OCI-LY1 (cell line): ENCODE results near the gene HAUS1.
"Not testable (repeated sequence)": the region's sequence is repeated elsewhere in the genome, so short reads cannot be mapped to it uniquely, and the experiment has no call there.

Source experiments
- H2AFZ ChIP-seq: fragments of 200-600 bp; sonication (generic), shearing (Covaris generic); 2 replicates; pipeline ENCODE4 v1.6.0; 2014; ENCODE audit warnings: antibody characterized with exemption, mild to moderate bottlenecking, low read length
- H3F3A ChIP-seq: fragments of 200-600 bp; sonication (generic), shearing (Covaris generic); 2 replicates; pipeline ENCODE4 v1.6.0; 2014; ENCODE audit warnings: mild to moderate bottlenecking, antibody characterized with exemption, low read length, moderate library complexity; ENCODE audit not compliant: insufficient read depth
- H3K27ac ChIP-seq: fragments of 200-600 bp; sonication (generic); 2 replicates; pipeline ENCODE4 v1.5.1; 2014; ENCODE audit warnings: low read length, mixed run types, mild to moderate bottlenecking, low read depth; ENCODE audit not compliant: poor library complexity, severe bottlenecking
- H3K27me3 ChIP-seq: fragments of 200-600 bp; sonication (generic); 2 replicates; pipeline ENCODE4 v1.6.0; 2014; ENCODE audit warnings: antibody characterized with exemption, mild to moderate bottlenecking, low read length, moderate library complexity; ENCODE audit not compliant: insufficient read depth
- H3K36me3 ChIP-seq: fragments of 200-600 bp; sonication (generic); 2 replicates; pipeline ENCODE4 v1.6.1; 2014; ENCODE audit warnings: mild to moderate bottlenecking, antibody characterized with exemption, low read length, moderate library complexity, mixed read lengths; ENCODE audit not compliant: insufficient read depth
- H3K4me1 ChIP-seq: fragments of 200-600 bp; sonication (generic); 2 replicates; pipeline ENCODE4 v1.5.1; 2014; ENCODE audit warnings: mild to moderate bottlenecking, low read length, moderate library complexity; ENCODE audit not compliant: insufficient read depth, severe bottlenecking
- H3K4me2 ChIP-seq: fragments of 200-600 bp; sonication (generic), shearing (Covaris generic); 2 replicates; pipeline ENCODE4 v1.6.1; 2014; ENCODE audit warnings: low read length
- H3K4me3 ChIP-seq: fragments of 200-600 bp; sonication (generic); 2 replicates; pipeline ENCODE4 v1.5.1; 2014; ENCODE audit warnings: low read length, low read depth, mild to moderate bottlenecking, mixed read lengths; ENCODE audit not compliant: poor library complexity, severe bottlenecking
- H3K79me2 ChIP-seq: fragments of 200-600 bp; shearing (Covaris generic); 2 replicates; pipeline ENCODE4 v1.6.1; 2016; ENCODE audit warnings: mixed run types, low read length, mixed read lengths; ENCODE audit not compliant: insufficient read depth
- H3K9ac ChIP-seq: fragments of 200-600 bp; sonication (generic), shearing (Covaris generic); 2 replicates; pipeline ENCODE4 v1.6.1; 2014; ENCODE audit warnings: mild to moderate bottlenecking, low read length, mixed read lengths
- H3K9me2 ChIP-seq: fragments of 200-600 bp; sonication (generic), shearing (Covaris generic); 2 replicates; pipeline ENCODE4 v1.6.1; 2014; ENCODE audit warnings: low read depth, mild to moderate bottlenecking, low read length, mixed read lengths
- H3K9me3 ChIP-seq: fragments of 200-600 bp; shearing (Covaris generic); 2 replicates; pipeline ENCODE4 v1.6.1; 2014; ENCODE audit warnings: low read length, mixed read lengths
- H4K20me1 ChIP-seq: fragments of 200-600 bp; sonication (generic), shearing (Covaris generic); 2 replicates; pipeline ENCODE4 v1.6.0; 2016; ENCODE audit warnings: mild to moderate bottlenecking, low read length; ENCODE audit not compliant: insufficient read depth
- EZH2 ChIP-seq: fragments of 200-600 bp; sonication (generic), shearing (Covaris generic); IDR thresholded peaks from 2 replicates; pipeline ENCODE4 v1.8.0; 2017; ENCODE audit warnings: borderline replicate concordance, mixed run types, mild to moderate bottlenecking, antibody characterized with exemption, low read length, moderate library complexity, mixed read lengths
- TF ChIP-seq, protein P1 (sequence below): fragments of 200-600 bp; sonication (generic), shearing (Covaris generic); IDR thresholded peaks from 2 replicates; pipeline ENCODE4 v1.5.1; 2017; ENCODE audit warnings: mild to moderate bottlenecking, antibody characterized with exemption, low read length, moderate library complexity, mixed read lengths

Gene HAUS1

DNA sequence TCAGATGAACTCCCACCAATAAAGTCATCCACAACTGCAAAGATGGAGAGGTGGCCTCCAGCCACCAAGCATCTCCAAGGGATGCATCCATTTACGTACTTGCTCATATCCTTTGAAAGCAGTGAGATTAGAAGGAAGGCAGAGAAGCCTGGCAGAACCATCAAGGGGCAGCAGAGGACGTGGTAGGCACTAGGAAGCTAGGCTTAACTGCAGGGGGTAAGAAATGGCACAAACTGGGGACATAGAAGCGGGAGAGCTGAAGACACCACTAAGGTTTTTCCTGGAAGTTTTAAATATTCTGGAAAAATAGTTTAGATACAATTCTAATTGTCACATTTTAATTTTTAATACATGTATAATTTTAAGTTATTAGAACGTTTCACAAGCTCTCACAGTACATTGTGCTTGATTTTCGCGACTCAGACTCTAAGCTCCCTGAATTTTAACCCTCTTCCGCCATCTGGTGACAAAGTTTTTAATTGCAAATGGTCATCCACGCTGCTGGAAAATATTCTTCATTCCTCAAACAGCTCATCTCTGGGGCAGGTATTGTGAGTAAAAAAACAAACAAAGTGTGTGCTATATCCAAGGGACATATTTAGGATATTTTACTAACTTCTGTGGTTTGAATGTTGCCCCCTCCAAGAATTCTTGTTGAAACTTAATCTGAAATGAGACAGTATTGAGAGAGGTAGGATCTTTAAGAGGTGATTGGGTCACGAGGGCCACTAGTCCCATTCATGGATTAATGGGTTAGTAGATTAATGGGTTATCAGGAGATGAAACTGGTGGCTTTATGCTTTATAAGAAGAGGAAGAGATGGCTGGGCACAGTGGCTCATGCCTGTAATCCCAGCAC, 30.5 kb upstream of the HAUS1 start:
- H3K9me2 ChIP-seq = no peaks in the 10 kb centered on the region
- H3K4me2 ChIP-seq = no peak overlapping the region
- no peaks in the 10 kb centered on the region for H4K20me1 ChIP-seq
- H3K79me2 ChIP-seq = no peaks in the 10 kb centered on the region
- no peaks in the 10 kb centered on the region; the same call in 1 of the 2 replicates for H3F3A ChIP-seq
- H3K9ac ChIP-seq = no peak overlapping the region
- no peak overlapping the region for H3K27ac ChIP-seq
- H2AFZ ChIP-seq = no peak overlapping the region
- H3K36me3 ChIP-seq = peaks cover 15% of the 10 kb centered on the region
- TF ChIP-seq, protein P1, sequence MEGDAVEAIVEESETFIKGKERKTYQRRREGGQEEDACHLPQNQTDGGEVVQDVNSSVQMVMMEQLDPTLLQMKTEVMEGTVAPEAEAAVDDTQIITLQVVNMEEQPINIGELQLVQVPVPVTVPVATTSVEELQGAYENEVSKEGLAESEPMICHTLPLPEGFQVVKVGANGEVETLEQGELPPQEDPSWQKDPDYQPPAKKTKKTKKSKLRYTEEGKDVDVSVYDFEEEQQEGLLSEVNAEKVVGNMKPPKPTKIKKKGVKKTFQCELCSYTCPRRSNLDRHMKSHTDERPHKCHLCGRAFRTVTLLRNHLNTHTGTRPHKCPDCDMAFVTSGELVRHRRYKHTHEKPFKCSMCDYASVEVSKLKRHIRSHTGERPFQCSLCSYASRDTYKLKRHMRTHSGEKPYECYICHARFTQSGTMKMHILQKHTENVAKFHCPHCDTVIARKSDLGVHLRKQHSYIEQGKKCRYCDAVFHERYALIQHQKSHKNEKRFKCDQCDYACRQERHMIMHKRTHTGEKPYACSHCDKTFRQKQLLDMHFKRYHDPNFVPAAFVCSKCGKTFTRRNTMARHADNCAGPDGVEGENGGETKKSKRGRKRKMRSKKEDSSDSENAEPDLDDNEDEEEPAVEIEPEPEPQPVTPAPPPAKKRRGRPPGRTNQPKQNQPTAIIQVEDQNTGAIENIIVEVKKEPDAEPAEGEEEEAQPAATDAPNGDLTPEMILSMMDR = peak; percentile 63
- TF ChIP-seq EZH2 = no peak
- no peaks in the 10 kb centered on the region for H3K27me3 ChIP-seq
- H3K9me3 ChIP-seq = no peaks in the 10 kb centered on the region
- no peak overlapping the region for H3K4me3 ChIP-seq
- no peaks in the 10 kb centered on the region for H3K4me1 ChIP-seq

DNA sequence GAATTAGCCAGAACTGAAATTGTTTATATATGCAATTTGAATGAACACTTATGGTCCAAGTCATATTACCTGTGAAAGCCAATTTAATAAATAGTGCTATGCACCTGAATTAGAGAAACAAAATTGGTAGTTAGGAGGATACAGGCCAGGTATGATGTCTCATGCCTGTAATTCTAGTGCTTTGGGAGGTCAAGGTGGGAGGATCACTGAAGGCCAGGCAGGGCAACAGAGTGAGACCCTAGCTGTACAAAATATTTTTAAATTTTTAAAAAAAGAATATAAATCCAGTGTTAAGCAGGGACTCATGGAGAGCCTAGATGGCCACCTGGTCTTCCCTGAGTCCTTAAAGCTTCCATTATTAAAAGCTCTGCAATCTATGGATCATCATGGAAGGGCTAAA, 24.8 kb upstream of the HAUS1 start:
- no peaks in the 10 kb centered on the region for H3K27me3 ChIP-seq
- H3K27ac ChIP-seq = no peak overlapping the region
- no peaks in the 10 kb centered on the region for H3K9me3 ChIP-seq
- H3K4me2 ChIP-seq = no peak overlapping the region
- H3K9me2 ChIP-seq = no peaks in the 10 kb centered on the region
- TF ChIP-seq EZH2 = no peak
- TF ChIP-seq, protein P1 = no peak
- H3K4me1 ChIP-seq = no peaks in the 10 kb centered on the region
- no peak overlapping the region for H3K9ac ChIP-seq
- H3K36me3 ChIP-seq = peaks cover 69% of the 10 kb centered on the region
- no peaks in the 10 kb centered on the region for H4K20me1 ChIP-seq
- H3K79me2 ChIP-seq = no peaks in the 10 kb centered on the region
- no peak overlapping the region for H2AFZ ChIP-seq
- H3F3A ChIP-seq = no peaks in the 10 kb centered on the region; the same call in 1 of the 2 replicates
- no peak overlapping the region for H3K4me3 ChIP-seq

- Histone ChIP-seq H3K27ac (no peak overlapping the region), H3K9me3 (no peaks in the 10 kb centered on the region), H3K4me3 (no peak overlapping the region), H4K20me1 (no peaks in the 10 kb centered on the region), H3K4me1 (no peaks in the 10 kb centered on the region), H3K79me2 (no peaks in the 10 kb centered on the region), H3K9me2 (no peaks in the 10 kb centered on the region), H2AFZ (no peak overlapping the region), H3F3A (peaks cover 5% of the 10 kb centered on the region; the same call in 1 of the 2 replicates), H3K36me3 (peaks cover 78% of the 10 kb centered on the region), H3K27me3 (no peaks in the 10 kb centered on the region), H3K9ac (no peak overlapping the region), H3K4me2 (no peak overlapping the region)
- no peak for TF ChIP-seq EZH2
These were observed 24.0 kb upstream of the HAUS1 start for GRCh38 chr18:46080156-46080555.

DNA sequence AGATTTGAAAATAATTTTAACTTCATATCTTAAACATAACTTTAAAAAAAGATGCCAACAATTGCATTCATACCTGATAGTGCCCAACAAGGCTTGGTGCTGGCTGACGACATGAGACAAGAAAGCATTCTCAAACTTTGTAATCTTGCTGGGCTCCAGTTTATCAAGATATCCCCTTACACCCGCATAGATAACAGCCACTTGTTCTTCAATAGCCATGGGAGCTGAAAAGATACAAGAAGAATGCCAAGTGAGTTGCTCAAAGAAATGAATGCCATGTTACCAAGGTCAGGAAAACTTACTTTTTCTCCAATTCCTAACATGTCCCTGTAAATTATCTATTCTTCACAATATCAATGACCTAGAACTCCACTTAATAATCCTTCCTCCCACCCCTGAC, 19.8 kb upstream of the HAUS1 start:
- H4K20me1 ChIP-seq = no peaks in the 10 kb centered on the region
- no peaks in the 10 kb centered on the region for H3K27me3 ChIP-seq
- peaks cover 99% of the 10 kb centered on the region for H3K36me3 ChIP-seq

DNA sequence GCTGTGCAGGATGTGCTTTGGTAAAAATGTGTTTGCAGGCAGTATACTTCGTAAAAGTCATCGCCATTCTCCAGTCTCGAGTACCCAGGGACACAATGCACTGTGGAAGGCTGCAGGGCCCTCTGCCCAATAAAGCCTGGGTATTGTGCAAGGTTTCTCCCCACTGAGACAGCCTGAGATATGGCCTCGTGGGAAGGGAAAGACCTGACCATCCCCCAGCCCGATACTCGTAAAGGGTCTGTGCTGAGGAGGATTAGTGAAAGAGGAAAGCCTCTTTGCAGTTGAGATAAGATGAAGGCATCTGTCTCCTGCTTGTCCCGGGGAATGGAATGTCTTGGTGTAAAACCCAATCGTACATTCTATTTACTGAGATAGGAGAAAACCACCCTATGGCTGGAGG, 15.7 kb upstream of the HAUS1 start:
- peaks cover 98% of the 10 kb centered on the region for H3K36me3 ChIP-seq
- H3K27ac ChIP-seq, H3K4me3 ChIP-seq, H3K4me1 ChIP-seq, H3F3A ChIP-seq, H2AFZ ChIP-seq, H4K20me1 ChIP-seq, H3K9me3 ChIP-seq, H3K9me2 ChIP-seq, H3K27me3 ChIP-seq, H3K9ac ChIP-seq, H3K4me2 ChIP-seq: not testable (repeated sequence)
- H3K79me2 ChIP-seq = peaks cover 20% of the 10 kb centered on the region

More for the DNA sequence above, 19.8 kb upstream of the HAUS1 start:
- H3K4me3 ChIP-seq = no peak overlapping the region
- TF ChIP-seq EZH2 = no peak
- TF ChIP-seq, protein P1 = no peak
- H3F3A ChIP-seq = peaks cover 5% of the 10 kb centered on the region; the same call in 1 of the 2 replicates
- H3K9me2 ChIP-seq = no peaks in the 10 kb centered on the region
- H2AFZ ChIP-seq = no peak overlapping the region
- H3K9ac ChIP-seq = no peak overlapping the region
- H3K27ac ChIP-seq = no peak overlapping the region
- H3K79me2 ChIP-seq = no peaks in the 10 kb centered on the region
- H3K9me3 ChIP-seq = no peaks in the 10 kb centered on the region
- no peaks in the 10 kb centered on the region for H3K4me1 ChIP-seq
- no peak overlapping the region for H3K4me2 ChIP-seq
